HEK293T (cell line): ENCODE results near the gene POSTN.

Source experiments
- BHLHE40 ChIP-seq: fragments of 450-650 bp; IDR thresholded peaks from 2 replicates; pipeline ENCODE4 v1.6.1; 2016; ENCODE audit warnings: mild to moderate bottlenecking, moderate library complexity, borderline replicate concordance
- ELF4 ChIP-seq: fragments of 450-650 bp; IDR thresholded peaks from 2 replicates; pipeline ENCODE4 v1.6.1; 2017; ENCODE audit warnings: antibody characterized with exemption
- FOXA1 ChIP-seq: fragments of 450-650 bp; IDR thresholded peaks from 2 replicates; pipeline ENCODE4 v1.6.1; 2016; ENCODE audit warnings: mild to moderate bottlenecking
- FOXK2 ChIP-seq: fragments of 450-650 bp; IDR thresholded peaks from 2 replicates; pipeline ENCODE4 v1.6.1; 2016; ENCODE audit warnings: mild to moderate bottlenecking
- FOXM1 ChIP-seq: fragments of 450-650 bp; IDR thresholded peaks from 2 replicates; pipeline ENCODE4 v1.6.1; 2017; ENCODE audit warnings: mild to moderate bottlenecking, borderline replicate concordance
- HDGF ChIP-seq: fragments of 450-650 bp; IDR thresholded peaks from 2 replicates; pipeline ENCODE4 v1.6.1; 2017; ENCODE audit warnings: antibody characterized with exemption, borderline replicate concordance
- SP1 ChIP-seq: fragments of 450-650 bp; IDR thresholded peaks from 2 replicates; pipeline ENCODE4 v1.6.1; 2017
- SUZ12 ChIP-seq: fragments of 450-650 bp; IDR thresholded peaks from 2 replicates; pipeline ENCODE4 v1.6.1; 2016; ENCODE audit warnings: mild to moderate bottlenecking
- TARDBP ChIP-seq: fragments of 450-650 bp; IDR thresholded peaks from 2 replicates; pipeline ENCODE4 v1.6.1; 2016

- no peak for TF ChIP-seq SUZ12
- no peak for TF ChIP-seq FOXA1
- no peak for TF ChIP-seq HDGF
- TF ChIP-seq ELF4: no peak
- no peak for TF ChIP-seq FOXM1
- no peak for TF ChIP-seq SP1
- no peak for TF ChIP-seq BHLHE40
- no peak for TF ChIP-seq FOXK2
- no peak for TF ChIP-seq TARDBP
Measured at GRCh38 chr13:37632294-37632693, 33.7 kb upstream of the POSTN start.
